ENCODE results near the gene LIPC. TPM values are rescaled to one million over a fixed set of nuclear protein-coding genes. Genes with fewer than 3 reads are reported as not detected.

The LIPC gene
- total and polyA plus RNA-seq, 2 of the 4 experiments (the other 2 are of a cell fraction): 0.07 TPM; not detected in 1

GRCh38 chr15:58454950-58455401 lies 23.2 kb downstream of the LIPC start:
- H4K8ac ChIP-seq (ENCODE audit: low read depth in 2 of 2, low read length in 2 of 2): no peak overlapping the region
- no CpG with 5 or more reads among the region's 3 CpGs for WGBS, 2 experiments (ENCODE audit: extremely low coverage in 2 of 2, insufficient read length in 1 of 2)
- no peak overlapping the region for H3K4ac ChIP-seq (ENCODE audit: low read depth, low read length)
- no peak overlapping the region for H3K27ac ChIP-seq (ENCODE audit: insufficient read depth, low read length)
- dilution Hi-C loops (cut with HindIII; ENCODE audit: low sequenced_read_pairs, unreplicated experiment) (no loop called here), intact Hi-C loops (cut with micrococcal nuclease) (no loop called here), in situ Hi-C loops (cut with MboI; ENCODE audit: low sequenced_read_pairs) (no loop called here)
- no peaks in the 10 kb centered on the region for H3K27me3 ChIP-seq (ENCODE audit: control insufficient read depth, insufficient read depth, low read length)
- no peak overlapping the region for H3K9ac ChIP-seq (ENCODE audit: low read depth, low read length)
- H2BK120ac ChIP-seq (ENCODE audit: low read depth, low read length): no peak overlapping the region
- H2AK9ac ChIP-seq (replicated peaks; ENCODE audit: low read depth, low read length, poor library complexity): no peak overlapping the region
- H3K18ac ChIP-seq (ENCODE audit: low read depth, low read length): no peak overlapping the region
- H2AFZ ChIP-seq (replicated peaks; ENCODE audit: low read length, poor library complexity): no peak overlapping the region
- no peak overlapping the region for H3K14ac ChIP-seq (replicated peaks; ENCODE audit: low read depth, low read length)
- no TSS peak for BruUV-seq (replicated peaks)
- H3K56ac ChIP-seq (ENCODE audit: extremely low read depth, insufficient read depth, low read length): no peak overlapping the region
- no peak overlapping the region for H2BK15ac ChIP-seq (ENCODE audit: low read depth, low read length)
- H2BK20ac ChIP-seq (ENCODE audit: low read depth, low read length): no peak overlapping the region
- no peaks in the 10 kb centered on the region for H3K9me3 ChIP-seq (ENCODE audit: control insufficient read depth, insufficient read depth, low read length)
- no peaks in the 10 kb centered on the region; the same call in 1 of the 2 replicates for H4K20me1 ChIP-seq (ENCODE audit: insufficient read depth, low read length)
- H2BK5ac ChIP-seq (ENCODE audit: low read depth, low read length, poor library complexity, severe bottlenecking): no peak overlapping the region
- H4K5ac ChIP-seq (ENCODE audit: low read depth, low read length): no peak overlapping the region
- H3K79me1 ChIP-seq (ENCODE audit: low read depth in 1 of 2, low read length in 2 of 2): no peaks in the 10 kb centered on the region
- H3K23ac ChIP-seq (ENCODE audit: low read depth, low read length): no peak overlapping the region
- TF ChIP-seq NFE2L2 (IDR thresholded peaks at IDR 0.05; ENCODE audit: low read depth, low read length) (no peak), FOS (IDR thresholded peaks at IDR 0.05; ENCODE audit: low read depth, low read length) (no peak), RFX5 (IDR thresholded peaks at IDR 0.05; ENCODE audit: low read depth, low read length) (no peak), MAFK (IDR thresholded peaks at IDR 0.05; ENCODE audit: low read depth, low read length) (no peak), MAZ (IDR thresholded peaks at IDR 0.05; ENCODE audit: borderline replicate concordance, low read depth, low read length) (no peak), RCOR1 (IDR thresholded peaks at IDR 0.05; ENCODE audit: insufficient replicate concordance, low read length) (no peak), CTCF (conservative IDR thresholded peaks at IDR 0.05; ENCODE audit: low read depth, low read length) (no peak), CHD1 (IDR thresholded peaks at IDR 0.05; ENCODE audit: low read depth, low read length) (no peak), USF2 (IDR thresholded peaks at IDR 0.05; ENCODE audit: low read depth, low read length) (no peak), POLR2A (IDR thresholded peaks at IDR 0.05; ENCODE audit: low read depth, low read length) (no peak), ELK1 (IDR thresholded peaks at IDR 0.05; ENCODE audit: borderline replicate concordance, low read depth, low read length) (no peak), SMC3 (IDR thresholded peaks at IDR 0.05; ENCODE audit: low read depth, low read length) (no peak), CEBPB (IDR thresholded peaks at IDR 0.05; ENCODE audit: low read depth, low read length) (no peak), MXI1 (IDR thresholded peaks at IDR 0.05; ENCODE audit: borderline replicate concordance, low read depth, low read length) (no peak), BHLHE40 (IDR thresholded peaks at IDR 0.05; ENCODE audit: low read depth, low read length) (no peak)
- no peak overlapping the region for H2AK5ac ChIP-seq (ENCODE audit: low read depth, low read length)
- ATAC-seq (ENCODE audit: low read depth): no peak
- H4K91ac ChIP-seq (ENCODE audit: insufficient read depth, low read depth, low read length): no peak overlapping the region
- CTCF ChIA-PET: no interaction called here
- H3K4me1 ChIP-seq (ENCODE audit: control insufficient read depth, insufficient read depth, low read length): peaks cover 8% of the 10 kb centered on the region
- no peaks in the 10 kb centered on the region for H3K36me3 ChIP-seq (ENCODE audit: control insufficient read depth, insufficient read depth, low read length)
- H3K4me2 ChIP-seq (ENCODE audit: low read depth, low read length): no peak overlapping the region
- no peak overlapping the region for H3K4me3 ChIP-seq (ENCODE audit: insufficient read depth, low read depth, low read length)
- peaks cover 8% of the 10 kb centered on the region for H3K9me1 ChIP-seq (ENCODE audit: insufficient read depth, low read length)
- POLR2A ChIA-PET (ENCODE audit: unreplicated experiment): no interaction called here
- DNase-seq: no peak

Measured in IMR-90 (cell line).